ENCODE results near the gene DOCK6.

- TF ChIP-seq POLR2A (IDR thresholded peaks at IDR 0.05; ENCODE audit: low read length) (no peak), GATA1 (IDR thresholded peaks at IDR 0.05; ENCODE audit: low read depth, low read length) (no peak)
These were observed 38.4 kb upstream of the DOCK6 start for GRCh38 chr19:11300811-11301120.

Measured in erythroblast (primary cell).